GM19099 (cell line): ENCODE measurements around the gene PGLYRP4.

Source experiments
- POLR2A ChIP-seq: IDR thresholded peaks from 3 replicates; pipeline ENCODE4 v1.6.1; 2011; ENCODE audit warnings: low read depth; ENCODE audit not compliant: insufficient read length; ENCODE audit errors: extremely low read depth

Gene PGLYRP4

DNA sequence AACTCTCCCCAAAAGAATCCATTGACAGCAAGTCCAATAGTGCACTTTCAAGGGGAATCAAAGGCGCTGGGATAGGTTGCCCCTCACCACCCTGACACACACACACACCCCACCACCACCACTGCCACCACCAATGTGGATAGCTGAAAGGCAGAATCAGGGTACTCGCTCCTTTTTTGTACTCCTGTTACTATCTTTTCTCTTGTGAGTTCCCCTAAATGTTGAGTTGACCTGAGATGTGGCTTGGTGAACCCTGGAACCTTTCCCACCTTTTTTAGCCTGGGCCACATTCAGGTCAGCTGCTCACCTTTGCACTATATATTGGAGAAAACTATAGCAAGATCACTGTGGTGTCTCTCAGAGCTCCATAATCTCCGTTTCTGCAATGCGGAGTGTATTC is 38.4 kb upstream of the PGLYRP4 start:
- no peak for TF ChIP-seq POLR2A

DNA sequence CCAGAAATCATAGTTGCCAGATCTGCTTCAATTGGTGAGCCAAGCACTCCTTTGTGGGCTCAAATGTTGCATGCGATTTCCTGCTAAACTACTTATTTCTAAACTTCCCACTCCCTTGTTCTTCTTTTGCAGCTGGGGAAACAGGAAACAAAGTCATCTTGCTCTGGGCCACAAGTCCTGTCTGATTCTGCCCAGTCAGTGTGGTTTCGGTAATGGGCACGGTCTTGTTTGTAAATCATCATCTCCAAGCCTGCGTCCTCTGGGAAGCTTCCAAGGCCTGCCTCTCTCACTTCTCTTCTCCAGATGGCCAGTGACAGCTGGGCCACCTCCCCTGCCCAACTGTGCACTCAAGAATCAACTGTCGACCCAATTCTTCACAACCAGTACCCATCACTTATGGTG is 37.9 kb upstream of the PGLYRP4 start:
- no peak for TF ChIP-seq POLR2A

DNA sequence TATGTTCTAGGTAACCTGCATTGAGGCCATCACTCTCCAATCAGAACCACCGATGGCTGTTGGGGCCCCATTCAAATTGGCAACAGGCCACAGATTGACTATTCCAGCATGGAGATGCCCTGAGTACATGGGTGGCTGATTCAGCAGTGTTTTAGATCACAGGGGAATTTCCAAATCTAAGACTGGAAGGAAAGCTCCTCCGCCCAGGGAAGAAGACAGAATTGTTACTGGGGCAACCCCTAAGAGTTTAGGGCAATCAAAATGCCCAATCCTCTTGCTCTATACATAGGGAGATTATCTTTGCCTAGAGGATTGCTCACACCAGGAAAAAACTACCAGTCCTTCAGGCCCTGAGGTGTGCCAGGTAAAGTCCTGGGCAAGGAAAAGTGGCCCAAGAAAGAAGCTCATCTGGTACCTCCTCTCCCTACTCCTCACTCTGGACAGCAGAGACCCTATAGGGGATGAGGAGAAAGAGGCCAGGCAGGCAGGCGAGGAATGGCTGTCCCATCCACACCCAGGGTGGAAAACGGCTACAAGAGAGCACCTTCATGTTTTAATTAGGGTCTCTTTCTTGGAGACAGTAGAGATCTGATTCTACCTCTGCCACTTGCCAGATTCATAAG is 36.4 kb upstream of the PGLYRP4 start:
- no peak for TF ChIP-seq POLR2A

DNA sequence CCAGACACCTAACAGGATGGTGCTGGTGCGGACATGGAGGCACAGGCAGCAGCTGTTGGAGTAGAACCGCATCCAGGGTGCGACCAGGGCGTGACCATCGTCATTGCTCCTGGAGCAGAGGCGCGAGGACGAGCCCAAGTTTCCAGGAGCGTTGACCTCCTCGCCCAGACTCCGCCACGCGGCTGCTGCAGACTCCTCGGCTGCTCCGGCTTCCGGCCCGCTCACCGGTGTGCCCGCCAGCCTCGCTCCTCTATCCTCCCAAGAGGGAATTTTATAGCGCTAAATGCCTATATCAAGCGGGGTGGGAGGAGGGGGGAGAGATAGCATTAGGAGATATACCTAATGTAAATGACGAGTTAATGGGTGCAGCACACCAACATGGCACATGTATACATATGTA is 32.1 kb upstream of the PGLYRP4 start:
- no peak for TF ChIP-seq POLR2A

DNA sequence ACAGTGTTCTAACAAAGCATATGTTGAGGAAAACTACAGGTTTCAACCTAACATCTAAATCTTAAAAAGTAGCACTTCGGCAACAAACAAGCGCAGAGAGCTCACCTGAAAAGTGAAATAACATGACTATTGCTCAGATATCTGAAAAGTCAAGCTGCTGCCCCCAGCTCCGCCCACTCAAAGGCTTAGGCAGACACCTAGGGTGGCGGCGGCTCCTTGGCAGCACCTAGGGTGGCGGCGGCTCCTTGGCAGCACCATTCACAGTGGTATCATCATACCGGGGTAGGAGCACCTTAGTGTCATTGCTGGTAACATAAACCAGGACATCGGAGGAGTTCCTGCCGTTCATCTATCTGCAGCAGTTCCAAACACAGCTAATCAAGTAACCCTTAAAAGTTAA is 30.9 kb upstream of the PGLYRP4 start:
- no peak for TF ChIP-seq POLR2A

DNA sequence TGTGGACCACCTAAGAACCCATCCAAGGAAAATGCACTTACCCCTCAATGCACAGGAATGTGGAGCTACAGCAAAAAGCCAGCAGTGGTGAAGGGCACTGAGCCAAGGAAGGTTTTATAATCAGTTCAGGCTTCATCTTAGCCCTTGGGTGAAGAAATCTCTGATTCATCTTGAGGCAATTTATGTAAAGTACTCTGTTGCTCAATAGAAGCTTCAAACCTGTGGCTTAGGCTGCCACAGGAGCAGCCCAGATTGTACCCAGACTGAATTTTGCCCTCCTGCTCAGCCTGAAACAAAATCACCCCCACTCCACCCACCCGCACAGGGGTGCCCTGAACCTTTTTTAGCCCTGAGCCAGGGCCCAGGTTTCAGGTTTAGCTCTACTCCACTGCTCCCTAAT is 26.9 kb upstream of the PGLYRP4 start, which contains the start of gene S100A12:
Gene S100A12 (minus strand): TSS at position 111 of the 400 bp plus-strand sequence. CDS start 1,029 bp downstream, outside the sequence.
- no peak for TF ChIP-seq POLR2A

DNA sequence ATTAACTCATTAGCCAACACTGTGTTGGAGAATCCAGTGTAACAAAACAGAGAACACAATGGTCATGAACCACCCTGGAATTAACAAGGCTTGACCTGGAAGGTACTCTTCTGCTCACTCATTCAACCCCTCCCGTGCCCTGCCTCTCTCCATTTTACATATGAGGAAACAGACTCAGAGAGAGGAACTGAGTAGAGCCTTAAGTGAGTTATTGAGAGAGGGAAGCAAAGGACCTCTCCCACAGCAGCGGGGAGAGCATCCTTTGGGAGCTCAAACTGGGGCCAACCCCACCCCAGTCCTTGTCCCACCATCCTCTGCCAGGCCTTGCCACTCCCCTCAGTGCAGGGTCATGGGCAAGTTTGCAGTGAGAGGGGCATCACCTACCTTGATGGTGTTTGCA is 25.4 kb upstream of the PGLYRP4 start:
- TF ChIP-seq POLR2A: no peak

DNA sequence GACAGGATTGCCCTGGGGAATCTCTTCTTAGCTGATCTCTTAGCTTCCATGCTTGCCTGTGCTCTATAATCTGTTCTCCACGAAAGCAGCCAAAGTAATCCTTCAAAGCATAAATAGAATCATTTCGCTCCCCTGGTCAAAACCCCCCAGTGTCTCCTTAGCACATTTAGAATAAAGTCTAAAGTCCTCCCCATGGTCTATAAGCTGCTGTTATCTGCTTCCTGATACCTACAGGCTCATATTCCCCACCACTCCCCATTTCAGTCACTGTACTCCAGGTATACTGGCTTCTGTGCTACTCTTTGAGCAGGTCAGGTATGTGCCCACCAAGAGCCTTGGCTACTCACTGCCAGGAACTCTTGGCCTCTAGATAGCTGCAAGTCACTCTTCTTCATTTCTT is 23.9 kb upstream of the PGLYRP4 start:
- TF ChIP-seq POLR2A: no peak

DNA sequence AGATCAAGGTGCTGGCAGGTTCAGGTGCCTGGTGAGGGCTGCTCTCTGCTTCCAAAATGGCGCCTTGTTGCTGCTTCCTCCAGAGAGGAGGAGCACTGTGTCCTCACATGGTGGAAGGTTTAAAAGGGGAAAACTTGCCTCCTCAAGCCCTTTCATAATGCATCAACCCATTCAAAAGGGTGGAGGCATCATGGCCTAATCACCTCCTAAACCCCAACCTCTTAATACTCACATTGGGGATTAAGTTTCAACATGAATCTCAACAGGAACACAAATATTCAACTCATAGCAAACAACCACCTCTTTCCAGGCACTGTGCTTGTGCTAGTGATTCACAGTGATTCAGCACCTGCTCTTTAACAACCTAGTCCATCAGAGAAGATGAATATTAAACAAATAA is 22.6 kb upstream of the PGLYRP4 start:
- no peak for TF ChIP-seq POLR2A

DNA sequence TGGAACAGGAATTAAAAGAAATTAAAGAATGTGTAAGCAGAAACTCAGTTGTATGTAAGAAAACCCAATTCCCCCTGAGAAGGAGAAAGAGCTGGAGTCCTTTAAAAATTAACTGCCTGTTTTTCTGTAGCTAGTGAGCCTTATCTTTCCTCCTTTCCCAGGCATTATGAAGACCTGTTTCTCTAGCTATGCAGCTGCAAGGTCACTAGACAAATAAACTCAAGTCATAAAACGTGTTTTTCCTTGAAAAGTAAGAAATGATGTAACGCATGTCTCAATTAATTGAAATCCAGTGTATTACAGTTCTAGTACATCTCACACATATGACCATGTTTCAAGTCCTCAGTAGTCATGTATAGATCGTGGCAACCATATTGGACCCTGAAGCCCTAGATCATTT is 21.5 kb upstream of the PGLYRP4 start:
- TF ChIP-seq POLR2A: no peak

DNA sequence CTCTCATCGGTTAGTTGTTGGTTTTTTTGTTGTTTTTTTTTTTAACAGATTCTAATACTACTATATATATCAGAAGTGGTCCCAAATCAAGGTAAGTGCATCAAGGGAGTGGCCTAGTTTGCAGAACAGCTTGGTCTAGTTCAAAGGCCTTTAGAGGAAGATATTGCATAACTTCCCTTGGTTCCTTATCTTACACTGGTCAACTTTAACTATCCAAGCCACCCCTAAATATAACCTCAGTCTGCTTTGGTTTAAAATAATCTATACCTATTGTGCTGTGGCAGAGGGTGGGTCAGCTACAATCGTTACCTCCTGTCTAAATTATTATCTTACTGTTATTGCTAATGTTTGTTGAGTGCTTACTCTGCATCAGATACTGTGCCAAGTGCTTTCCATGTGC is 19.9 kb upstream of the PGLYRP4 start:
- no peak for TF ChIP-seq POLR2A

DNA sequence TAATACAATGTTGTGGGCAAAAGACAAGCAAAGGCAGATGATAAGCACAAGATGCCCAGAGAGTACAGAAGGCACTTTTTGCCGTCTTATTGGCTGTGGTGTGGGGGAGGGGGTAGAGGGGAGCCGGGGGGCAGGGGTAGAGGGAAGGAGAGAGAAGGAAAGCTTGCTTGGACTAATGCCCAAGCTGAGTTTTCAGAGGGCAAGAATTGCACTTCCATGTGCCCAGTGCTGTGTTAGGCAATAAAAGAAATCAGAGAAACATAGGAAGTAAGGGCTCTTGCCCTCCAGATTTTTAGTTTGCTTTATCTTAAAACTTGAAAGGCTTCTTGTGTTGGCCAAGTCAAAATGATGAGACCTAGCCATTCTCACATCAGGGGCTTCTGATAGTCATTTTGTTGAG is 18.4 kb upstream of the PGLYRP4 start:
- TF ChIP-seq POLR2A: no peak

DNA sequence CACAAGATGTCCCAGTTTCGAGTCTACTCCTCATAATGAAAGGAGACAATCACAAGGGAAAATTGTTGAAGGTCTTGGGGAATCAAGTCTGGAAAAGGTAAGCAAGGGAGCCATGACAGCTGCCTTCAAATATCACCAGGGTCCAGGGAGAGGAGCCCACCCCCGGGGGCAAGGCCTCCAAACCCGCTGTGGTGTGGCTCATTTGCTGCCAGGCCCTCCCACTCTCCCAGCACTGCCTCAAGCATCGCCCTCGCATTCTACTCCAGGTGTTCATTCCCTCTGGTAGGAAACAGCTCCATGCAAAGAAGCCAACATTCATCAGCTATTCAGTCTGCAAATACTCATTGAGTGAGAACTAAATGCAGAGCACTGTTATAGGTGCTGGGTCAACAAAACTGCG is 17.6 kb upstream of the PGLYRP4 start:
- TF ChIP-seq POLR2A: no peak

DNA sequence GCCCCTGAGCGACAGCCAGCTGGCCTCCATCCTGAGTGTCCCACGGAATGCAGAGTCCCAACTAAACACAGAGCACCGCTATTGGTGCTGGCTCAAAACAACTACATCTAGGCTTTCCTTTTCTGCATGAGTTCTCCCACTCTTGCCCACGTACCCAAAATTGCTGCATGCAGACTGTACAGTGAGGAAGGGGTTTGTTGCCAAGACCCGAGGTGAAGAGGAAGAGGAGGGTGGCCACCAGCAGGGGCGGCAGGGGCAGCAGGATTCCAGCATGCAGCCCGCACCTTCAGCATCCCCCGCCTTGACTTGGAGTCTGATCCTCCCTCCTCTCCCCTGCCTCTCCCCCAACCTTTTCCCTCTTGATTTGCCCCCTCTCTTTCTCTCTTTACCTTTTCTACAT is 17.1 kb upstream of the PGLYRP4 start:
- no peak for TF ChIP-seq POLR2A

DNA sequence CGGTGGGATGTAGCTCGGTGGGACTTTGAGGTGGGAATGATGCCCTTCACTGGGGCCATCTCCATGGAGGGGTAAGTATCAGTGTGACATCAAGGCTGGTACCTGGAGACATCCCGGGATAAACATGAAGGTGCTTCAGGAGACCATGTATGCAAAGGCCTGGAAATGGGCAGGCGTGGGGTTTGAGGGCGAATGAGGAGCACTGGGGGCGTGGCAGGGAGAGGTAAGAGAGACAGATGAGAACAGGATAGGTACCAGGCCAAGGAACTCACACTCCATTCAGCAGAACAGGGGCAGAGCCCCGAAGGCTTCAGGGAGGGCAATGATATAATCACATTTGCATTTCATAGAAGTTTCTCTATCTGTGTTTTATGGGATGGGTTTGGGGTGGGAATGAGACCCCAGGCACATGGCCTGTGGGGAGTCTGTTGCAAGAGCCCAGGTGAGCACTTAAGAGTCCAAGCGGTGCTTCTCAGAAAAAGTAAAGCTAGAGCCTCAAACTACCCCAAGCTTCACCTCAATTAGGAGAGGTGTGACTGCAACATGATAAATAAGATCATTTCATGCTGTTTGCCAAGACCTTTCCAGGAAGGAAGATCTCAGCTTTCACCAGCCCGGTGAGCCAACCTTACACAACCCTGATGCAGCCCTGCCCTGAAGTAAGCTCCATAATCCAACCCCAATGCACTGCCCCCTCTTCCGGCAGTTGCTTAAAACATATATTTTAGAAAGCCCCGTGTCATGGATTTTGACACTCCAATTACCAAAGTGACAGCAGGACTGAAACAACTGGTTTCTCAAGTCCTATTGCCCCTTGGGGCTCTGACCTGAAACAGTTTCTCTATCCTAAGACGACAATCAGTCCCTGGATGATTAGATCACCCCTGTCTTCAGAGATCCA is 16.4 kb upstream of the PGLYRP4 start:
- TF ChIP-seq POLR2A: no peak

DNA sequence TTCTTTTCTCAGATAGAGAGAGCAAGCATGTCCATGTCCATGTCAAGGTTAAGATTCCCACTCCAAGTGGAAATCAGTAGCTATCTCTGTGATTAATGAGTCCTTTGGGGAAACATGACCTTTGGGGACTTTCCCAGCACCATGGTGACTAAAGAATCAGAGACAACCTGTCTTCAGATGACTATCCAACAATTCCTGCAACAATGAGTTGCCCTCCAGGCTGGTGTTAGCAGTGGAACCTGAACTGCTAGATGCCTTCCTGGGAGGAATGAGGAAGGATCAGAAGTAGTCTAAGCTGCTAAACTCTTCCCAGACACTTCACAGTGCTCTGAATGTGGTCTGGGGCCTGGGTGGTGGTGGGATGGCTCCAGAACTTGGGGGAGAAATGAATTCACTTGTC is 15.5 kb upstream of the PGLYRP4 start:
- TF ChIP-seq POLR2A: no peak
